Measurements from ENCODE around the gene PALM. TPM values are rescaled to one million over a fixed set of nuclear protein-coding genes. Genes with fewer than 3 reads are reported as not detected.
A peak's percentile ranks its signal among the peaks of the same experiment; 100 is the strongest.

PALM gene
- total and polyA plus RNA-seq, 10 of the 15 experiments (the other 5 are each of a cell fraction or from before 2014, with no cell fraction given), result 0.09 to 0.95 (median 0.23) TPM; not detected in 2

DNA sequence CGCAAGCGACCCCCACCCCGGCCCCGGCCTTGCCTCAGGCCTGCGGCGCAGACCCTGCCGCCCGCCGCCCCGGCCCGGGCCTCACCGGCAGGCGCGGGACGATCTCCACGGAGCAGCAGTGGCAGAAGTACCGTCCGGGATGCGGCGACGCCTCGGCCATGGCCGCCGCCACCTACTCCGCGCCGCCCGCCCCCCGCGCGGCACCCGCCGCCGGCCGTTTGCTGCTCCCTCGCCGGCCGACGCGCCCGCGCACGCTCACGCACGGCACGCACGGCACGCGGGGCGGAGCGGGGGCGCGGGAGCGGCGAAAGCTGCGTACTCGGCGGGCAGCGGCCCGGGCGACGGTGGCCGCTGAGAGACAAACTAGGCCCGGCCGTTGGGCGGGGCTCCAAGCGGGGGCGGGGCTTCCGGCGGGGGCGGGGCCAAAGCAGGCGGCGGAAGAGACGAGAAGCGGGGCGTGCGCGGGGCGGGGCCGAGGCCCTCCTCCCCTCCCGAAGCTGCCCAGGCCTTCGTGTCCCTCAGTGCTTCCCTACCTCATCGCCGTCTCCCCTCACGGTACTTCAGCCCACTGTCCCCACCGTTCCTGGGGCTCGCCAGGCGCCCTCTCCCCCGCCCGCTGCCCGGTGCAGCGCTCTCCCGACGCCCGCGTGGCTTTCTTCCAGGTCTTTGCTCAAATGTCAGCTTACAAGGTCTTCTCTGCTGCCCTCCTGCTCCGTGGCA is 45.6 kb upstream of the PALM start, which contains the start of gene RNF126 (continued):
- TF ChIP-seq NR2C2 (IDR thresholded peaks at IDR 0.05; ENCODE audit: borderline replicate concordance, control insufficient read depth, insufficient read length, low read depth) (no peak), SMARCA5 (IDR thresholded peaks at IDR 0.05) (peak; percentile 78), GATAD2B (conservative IDR thresholded peaks at IDR 0.05; ENCODE audit: low read depth) (no peak; the same call in none of the 2 replicates), NFYB (IDR thresholded peaks at IDR 0.05; ENCODE audit: insufficient read depth, low read depth, low read length) (no peak), EED (IDR thresholded peaks at IDR 0.05; ENCODE audit: low read depth) (no peak), SMAD5 (IDR thresholded peaks at IDR 0.05; ENCODE audit: low read depth) (no peak), LARP7 (IDR thresholded peaks at IDR 0.05) (peak; percentile 88), BHLHE40 (IDR thresholded peaks at IDR 0.05; ENCODE audit: borderline replicate concordance in 1 of 2, low read depth in 2 of 2, low read length in 1 of 2) (peak; percentile 86 to 97; a peak in 3 of 4 replicates), POLR2AphosphoS5 (IDR thresholded peaks at IDR 0.05; ENCODE audit: low read length) (peak; percentile 42; the same call in 1 of the 2 replicates), YBX1 (IDR thresholded peaks at IDR 0.05) (no peak), NFXL1 (IDR thresholded peaks at IDR 0.05; ENCODE audit: borderline replicate concordance) (no peak), BMI1 (IDR thresholded peaks at IDR 0.05; ENCODE audit: borderline replicate concordance) (no peak), FOS (IDR thresholded peaks at IDR 0.05; ENCODE audit: borderline replicate concordance, extremely low read depth, insufficient read length) (no peak), EGR1 (IDR thresholded peaks at IDR 0.05; ENCODE audit: borderline replicate concordance in 1 of 2, low read depth in 2 of 2, low read length in 2 of 2) (peak; percentile 89 to 92), CEBPB (IDR thresholded peaks at IDR 0.05; ENCODE audit: borderline replicate concordance in 1 of 2, low read depth in 2 of 2, low read length in 2 of 2) (no peak)
- TF ChIP-seq, protein P1, sequence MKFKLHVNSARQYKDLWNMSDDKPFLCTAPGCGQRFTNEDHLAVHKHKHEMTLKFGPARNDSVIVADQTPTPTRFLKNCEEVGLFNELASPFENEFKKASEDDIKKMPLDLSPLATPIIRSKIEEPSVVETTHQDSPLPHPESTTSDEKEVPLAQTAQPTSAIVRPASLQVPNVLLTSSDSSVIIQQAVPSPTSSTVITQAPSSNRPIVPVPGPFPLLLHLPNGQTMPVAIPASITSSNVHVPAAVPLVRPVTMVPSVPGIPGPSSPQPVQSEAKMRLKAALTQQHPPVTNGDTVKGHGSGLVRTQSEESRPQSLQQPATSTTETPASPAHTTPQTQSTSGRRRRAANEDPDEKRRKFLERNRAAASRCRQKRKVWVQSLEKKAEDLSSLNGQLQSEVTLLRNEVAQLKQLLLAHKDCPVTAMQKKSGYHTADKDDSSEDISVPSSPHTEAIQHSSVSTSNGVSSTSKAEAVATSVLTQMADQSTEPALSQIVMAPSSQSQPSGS (IDR thresholded peaks at IDR 0.05; ENCODE audit: low read length), result no peak
- TF ChIP-seq, protein P2, sequence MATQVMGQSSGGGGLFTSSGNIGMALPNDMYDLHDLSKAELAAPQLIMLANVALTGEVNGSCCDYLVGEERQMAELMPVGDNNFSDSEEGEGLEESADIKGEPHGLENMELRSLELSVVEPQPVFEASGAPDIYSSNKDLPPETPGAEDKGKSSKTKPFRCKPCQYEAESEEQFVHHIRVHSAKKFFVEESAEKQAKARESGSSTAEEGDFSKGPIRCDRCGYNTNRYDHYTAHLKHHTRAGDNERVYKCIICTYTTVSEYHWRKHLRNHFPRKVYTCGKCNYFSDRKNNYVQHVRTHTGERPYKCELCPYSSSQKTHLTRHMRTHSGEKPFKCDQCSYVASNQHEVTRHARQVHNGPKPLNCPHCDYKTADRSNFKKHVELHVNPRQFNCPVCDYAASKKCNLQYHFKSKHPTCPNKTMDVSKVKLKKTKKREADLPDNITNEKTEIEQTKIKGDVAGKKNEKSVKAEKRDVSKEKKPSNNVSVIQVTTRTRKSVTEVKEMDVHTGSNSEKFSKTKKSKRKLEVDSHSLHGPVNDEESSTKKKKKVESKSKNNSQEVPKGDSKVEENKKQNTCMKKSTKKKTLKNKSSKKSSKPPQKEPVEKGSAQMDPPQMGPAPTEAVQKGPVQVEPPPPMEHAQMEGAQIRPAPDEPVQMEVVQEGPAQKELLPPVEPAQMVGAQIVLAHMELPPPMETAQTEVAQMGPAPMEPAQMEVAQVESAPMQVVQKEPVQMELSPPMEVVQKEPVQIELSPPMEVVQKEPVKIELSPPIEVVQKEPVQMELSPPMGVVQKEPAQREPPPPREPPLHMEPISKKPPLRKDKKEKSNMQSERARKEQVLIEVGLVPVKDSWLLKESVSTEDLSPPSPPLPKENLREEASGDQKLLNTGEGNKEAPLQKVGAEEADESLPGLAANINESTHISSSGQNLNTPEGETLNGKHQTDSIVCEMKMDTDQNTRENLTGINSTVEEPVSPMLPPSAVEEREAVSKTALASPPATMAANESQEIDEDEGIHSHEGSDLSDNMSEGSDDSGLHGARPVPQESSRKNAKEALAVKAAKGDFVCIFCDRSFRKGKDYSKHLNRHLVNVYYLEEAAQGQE (IDR thresholded peaks at IDR 0.05; ENCODE audit: low read depth, low read length), result peak; percentile 32; the same call in 1 of the 2 replicates
- TF ChIP-seq, protein P3, sequence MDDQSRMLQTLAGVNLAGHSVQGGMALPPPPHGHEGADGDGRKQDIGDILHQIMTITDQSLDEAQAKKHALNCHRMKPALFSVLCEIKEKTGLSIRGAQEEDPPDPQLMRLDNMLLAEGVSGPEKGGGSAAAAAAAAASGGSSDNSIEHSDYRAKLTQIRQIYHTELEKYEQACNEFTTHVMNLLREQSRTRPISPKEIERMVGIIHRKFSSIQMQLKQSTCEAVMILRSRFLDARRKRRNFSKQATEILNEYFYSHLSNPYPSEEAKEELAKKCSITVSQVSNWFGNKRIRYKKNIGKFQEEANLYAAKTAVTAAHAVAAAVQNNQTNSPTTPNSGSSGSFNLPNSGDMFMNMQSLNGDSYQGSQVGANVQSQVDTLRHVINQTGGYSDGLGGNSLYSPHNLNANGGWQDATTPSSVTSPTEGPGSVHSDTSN (IDR thresholded peaks at IDR 0.05; ENCODE audit: insufficient replicate concordance, low read depth, low read length), result no peak
- TF ChIP-seq, protein P4, sequence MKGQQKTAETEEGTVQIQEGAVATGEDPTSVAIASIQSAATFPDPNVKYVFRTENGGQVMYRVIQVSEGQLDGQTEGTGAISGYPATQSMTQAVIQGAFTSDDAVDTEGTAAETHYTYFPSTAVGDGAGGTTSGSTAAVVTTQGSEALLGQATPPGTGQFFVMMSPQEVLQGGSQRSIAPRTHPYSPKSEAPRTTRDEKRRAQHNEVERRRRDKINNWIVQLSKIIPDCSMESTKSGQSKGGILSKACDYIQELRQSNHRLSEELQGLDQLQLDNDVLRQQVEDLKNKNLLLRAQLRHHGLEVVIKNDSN (IDR thresholded peaks at IDR 0.05; ENCODE audit: borderline replicate concordance, extremely low read length, insufficient read depth, low read depth, low read length), result peak; percentile 8
- TF ChIP-seq, protein P5, sequence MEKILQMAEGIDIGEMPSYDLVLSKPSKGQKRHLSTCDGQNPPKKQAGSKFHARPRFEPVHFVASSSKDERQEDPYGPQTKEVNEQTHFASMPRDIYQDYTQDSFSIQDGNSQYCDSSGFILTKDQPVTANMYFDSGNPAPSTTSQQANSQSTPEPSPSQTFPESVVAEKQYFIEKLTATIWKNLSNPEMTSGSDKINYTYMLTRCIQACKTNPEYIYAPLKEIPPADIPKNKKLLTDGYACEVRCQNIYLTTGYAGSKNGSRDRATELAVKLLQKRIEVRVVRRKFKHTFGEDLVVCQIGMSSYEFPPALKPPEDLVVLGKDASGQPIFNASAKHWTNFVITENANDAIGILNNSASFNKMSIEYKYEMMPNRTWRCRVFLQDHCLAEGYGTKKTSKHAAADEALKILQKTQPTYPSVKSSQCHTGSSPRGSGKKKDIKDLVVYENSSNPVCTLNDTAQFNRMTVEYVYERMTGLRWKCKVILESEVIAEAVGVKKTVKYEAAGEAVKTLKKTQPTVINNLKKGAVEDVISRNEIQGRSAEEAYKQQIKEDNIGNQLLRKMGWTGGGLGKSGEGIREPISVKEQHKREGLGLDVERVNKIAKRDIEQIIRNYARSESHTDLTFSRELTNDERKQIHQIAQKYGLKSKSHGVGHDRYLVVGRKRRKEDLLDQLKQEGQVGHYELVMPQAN (conservative IDR thresholded peaks at IDR 0.05), result peak; percentile 64
